ENCODE measurements around the gene TPK1.

Gene TPK1

GRCh38 chr7:144835652-144836544 is at the start of gene TPK1:
TSS of gene TPK1 (minus strand) at chr7:144836053. CDS start at chr7:144835602, 451 bp downstream.
- peak; percentile 92 for DNase-seq

- no peak for DNase-seq
These were observed 49.6 kb upstream of the TPK1 start for GRCh38 chr7:144885478-144885877.

- no peak for DNase-seq
These were observed 49.0 kb upstream of the TPK1 start for GRCh38 chr7:144884896-144885295.

GRCh38 chr7:144873316-144873845 is 37.5 kb upstream of the TPK1 start:
- DNase-seq, result no peak

- DNase-seq, result no peak
These were observed 33.2 kb upstream of the TPK1 start for GRCh38 chr7:144869082-144869481.

GRCh38 chr7:144866189-144866588 is 30.3 kb upstream of the TPK1 start:
- no peak for DNase-seq

- DNase-seq, result no peak
These were observed 27.4 kb upstream of the TPK1 start for GRCh38 chr7:144863320-144863647.

- no peak for DNase-seq
These were observed 26.9 kb upstream of the TPK1 start for GRCh38 chr7:144862612-144863319.

- DNase-seq, result no peak
These were observed 23.9 kb upstream of the TPK1 start for GRCh38 chr7:144859739-144860138.

- no peak for DNase-seq
These were observed 21.6 kb upstream of the TPK1 start for GRCh38 chr7:144857463-144857862.

- no peak for DNase-seq
These were observed 19.1 kb upstream of the TPK1 start for GRCh38 chr7:144854839-144855424.

GRCh38 chr7:144853542-144853941 is 17.7 kb upstream of the TPK1 start:
- no peak for DNase-seq

GRCh38 chr7:144848078-144848477 is 12.2 kb upstream of the TPK1 start:
- no peak for DNase-seq

GRCh38 chr7:144842377-144842851 is 6.6 kb upstream of the TPK1 start:
- peak; percentile 71 for DNase-seq

GRCh38 chr7:144836545-144836842 is 641 bp upstream of the TPK1 start:
- DNase-seq, result no peak

- peak; percentile 18 for DNase-seq
These were observed 670 bp downstream of the TPK1 start for GRCh38 chr7:144835155-144835611.

GRCh38 chr7:144834641-144835144 is 1.2 kb downstream of the TPK1 start:
- peak; percentile 18 for DNase-seq

GRCh38 chr7:144830811-144831210 is 5.0 kb downstream of the TPK1 start:
- DNase-seq, result no peak

- no peak for DNase-seq
These were observed 5.6 kb downstream of the TPK1 start for GRCh38 chr7:144830024-144830785.

GRCh38 chr7:144827621-144828020 is 8.2 kb downstream of the TPK1 start:
- no peak for DNase-seq

GRCh38 chr7:144826208-144826607 is 9.6 kb downstream of the TPK1 start:
- no peak for DNase-seq

- DNase-seq, result no peak
These were observed 11.5 kb downstream of the TPK1 start for GRCh38 chr7:144824360-144824759.

- no peak for DNase-seq
These were observed 13.6 kb downstream of the TPK1 start for GRCh38 chr7:144822223-144822622.

All from CD4-positive, alpha-beta T cell treated with Interferon gamma for 1 hour (primary cell).